Erythroblast (primary cell): ENCODE results near the gene C11orf21.

ENCODE experiments used
- GATA1 ChIP-seq: IDR thresholded peaks from 2 replicates; pipeline ENCODE4 v1.6.1; 2011; ENCODE audit warnings: low read depth, mild to moderate bottlenecking, control low read depth, low read length, moderate library complexity
- POLR2A ChIP-seq: IDR thresholded peaks from 2 replicates; pipeline ENCODE4 v1.6.1; 2011; ENCODE audit warnings: mild to moderate bottlenecking, low read length

DNA sequence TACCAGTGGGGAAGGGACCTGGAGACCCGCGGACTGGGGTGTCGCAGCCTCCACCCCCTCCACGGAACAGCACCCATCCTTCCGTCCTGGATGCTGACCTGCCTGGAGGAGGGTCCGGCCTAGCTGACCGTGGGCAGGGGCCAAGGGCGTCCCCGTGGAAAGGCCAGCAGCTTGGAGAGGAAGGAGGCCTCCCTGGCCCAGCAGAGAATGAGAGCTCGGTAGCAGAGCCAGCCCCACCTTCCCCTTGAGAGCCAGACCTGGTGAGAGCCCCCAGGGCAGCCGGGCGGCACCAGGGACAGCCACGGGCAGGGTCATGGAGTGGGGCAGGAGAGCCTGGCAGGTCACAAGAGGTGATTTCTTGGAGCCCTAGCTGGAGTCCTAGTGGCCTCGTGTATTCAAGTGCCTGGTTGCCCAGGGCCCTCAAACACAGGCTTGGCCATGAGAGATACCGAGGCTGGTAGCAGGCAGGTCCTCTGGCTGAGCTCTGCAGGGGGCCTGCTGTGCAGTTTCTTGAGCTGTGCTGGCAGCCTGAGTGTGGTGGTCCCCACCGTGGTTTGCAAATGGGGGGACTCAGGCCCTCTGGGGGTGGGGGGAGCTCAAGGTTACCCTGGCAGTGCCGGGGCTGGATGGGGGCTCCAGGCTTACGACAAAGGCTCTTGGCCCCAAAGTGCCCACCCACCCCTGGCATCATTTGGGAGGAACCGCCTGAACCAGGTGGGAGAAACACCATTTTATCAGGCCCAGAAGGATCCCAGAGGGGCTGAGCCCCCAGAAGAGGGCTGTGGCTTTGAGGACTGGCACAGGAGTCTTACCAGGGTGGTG lies 7.7 kb upstream of the C11orf21 start:
- TF ChIP-seq POLR2A, result no peak
- TF ChIP-seq GATA1, result no peak
